Fibroblast of peridontal ligament (primary cell): ENCODE results near the gene RPL10.
A peak's percentile ranks its signal among the peaks of the same experiment; 100 is the strongest.

Experiments used
- DNase-seq: peaks from one replicate; pipeline ENCODE4 v3.0.0-alpha.2; 2010; ENCODE audit errors: extremely low read depth

The RPL10 gene

GRCh38 chrX:154430916-154431315 lies 32.7 kb downstream of the RPL10 start:
- DNase-seq, result no peak

- no peak for DNase-seq
Measured at GRCh38 chrX:154431341-154431740, 33.2 kb downstream of the RPL10 start.

GRCh38 chrX:154432210-154432609 lies 34.0 kb downstream of the RPL10 start:
- no peak for DNase-seq

- no peak for DNase-seq
Measured at GRCh38 chrX:154433605-154434004, 35.4 kb downstream of the RPL10 start.

- DNase-seq, result no peak
Measured at GRCh38 chrX:154434394-154435168, 36.4 kb downstream of the RPL10 start.

- no peak for DNase-seq
Measured at GRCh38 chrX:154435171-154435733, 37.1 kb downstream of the RPL10 start.

DNA sequence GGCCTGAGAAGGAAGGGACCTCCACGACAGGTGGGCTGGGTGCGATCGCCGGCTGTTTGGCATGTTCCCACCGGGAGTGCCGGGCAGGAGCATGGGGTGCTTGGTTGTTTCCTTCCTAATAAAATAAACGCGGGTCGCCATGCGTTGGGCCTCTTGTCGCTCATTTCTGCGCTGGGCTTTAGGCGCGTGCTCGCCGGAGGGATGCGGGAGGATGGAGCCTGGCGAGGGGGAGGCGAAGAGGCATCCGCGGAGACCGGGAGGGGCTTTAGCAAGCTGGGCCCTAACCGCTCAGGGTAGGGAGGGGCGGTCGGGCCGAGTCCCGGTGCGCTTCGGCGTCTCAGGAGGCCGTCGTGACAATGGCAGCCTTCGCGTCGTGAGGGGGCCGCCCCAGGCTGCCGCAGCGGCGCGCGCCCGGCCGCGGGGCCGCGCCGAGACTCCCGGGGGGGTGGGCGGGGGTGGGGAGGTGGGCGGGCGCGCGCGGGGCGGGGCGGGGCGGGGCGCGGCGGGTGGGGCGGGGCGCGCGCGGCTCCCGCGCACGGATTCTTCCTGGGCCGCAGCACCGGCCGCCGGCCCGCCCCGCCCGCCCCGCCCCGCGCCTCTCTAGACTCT lies 38.3 kb downstream of the RPL10 start:
- no peak for DNase-seq

DNA sequence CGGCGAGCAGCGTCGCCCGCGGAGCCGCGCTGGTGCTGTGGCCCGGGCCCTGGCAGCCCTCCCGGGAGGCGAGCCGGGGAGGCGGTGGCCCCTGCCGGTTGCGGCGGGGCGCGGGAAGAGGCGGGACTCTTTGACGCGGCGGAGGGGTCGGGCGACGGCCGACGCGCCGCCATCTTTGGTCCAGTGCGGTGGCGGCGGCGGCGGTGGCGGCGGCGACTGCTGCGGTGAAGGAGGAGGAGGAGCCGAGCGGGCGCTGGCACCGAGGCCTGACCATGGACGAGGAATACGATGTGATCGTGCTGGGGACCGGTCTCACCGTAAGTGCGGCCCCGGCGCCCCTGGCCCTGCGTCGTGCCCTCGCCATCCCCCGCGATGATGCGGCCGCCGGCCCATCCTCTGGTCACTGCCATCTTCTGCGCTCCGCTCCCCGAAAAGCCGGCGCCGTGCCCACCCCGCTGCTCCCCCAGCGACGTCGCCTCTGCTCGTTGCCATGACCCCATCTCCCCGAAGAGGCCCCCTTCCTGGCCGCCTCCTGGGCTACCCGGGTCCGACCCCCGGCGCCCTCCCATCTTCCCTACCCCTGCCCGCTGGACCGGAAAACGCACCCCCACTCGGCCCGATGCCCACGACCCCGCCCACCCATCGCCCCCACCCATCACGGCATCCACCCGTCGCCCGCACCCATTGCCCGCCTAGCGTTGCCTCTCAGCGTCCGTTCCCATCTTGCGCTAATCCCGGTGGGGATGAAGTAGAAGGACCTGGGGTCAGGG lies 39.0 kb downstream of the RPL10 start, which contains the start of gene GDI1:
Gene GDI1 (plus strand): TSS at position 172 of the 770 bp plus-strand sequence. CDS start 101 bp downstream, at position 273.
- no peak for DNase-seq

GRCh38 chrX:154437971-154438893 lies 40.1 kb downstream of the RPL10 start:
- no peak for DNase-seq

DNA sequence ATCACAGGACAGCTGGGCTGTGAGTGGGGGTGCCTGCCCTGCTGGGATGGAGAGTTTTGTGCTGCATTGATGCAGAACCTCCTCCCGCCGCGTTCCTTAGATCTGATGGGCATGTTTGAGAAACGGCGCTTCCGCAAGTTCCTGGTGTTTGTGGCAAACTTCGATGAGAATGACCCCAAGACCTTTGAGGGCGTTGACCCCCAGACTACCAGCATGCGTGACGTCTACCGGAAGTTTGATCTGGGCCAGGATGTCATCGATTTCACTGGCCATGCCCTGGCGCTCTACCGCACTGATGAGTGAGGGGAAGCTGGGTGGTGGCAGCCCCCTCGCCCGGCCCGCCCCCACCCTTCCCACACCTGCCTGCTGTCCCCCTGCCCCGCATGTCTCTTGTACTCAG lies 41.7 kb downstream of the RPL10 start:
- DNase-seq, result no peak

DNA sequence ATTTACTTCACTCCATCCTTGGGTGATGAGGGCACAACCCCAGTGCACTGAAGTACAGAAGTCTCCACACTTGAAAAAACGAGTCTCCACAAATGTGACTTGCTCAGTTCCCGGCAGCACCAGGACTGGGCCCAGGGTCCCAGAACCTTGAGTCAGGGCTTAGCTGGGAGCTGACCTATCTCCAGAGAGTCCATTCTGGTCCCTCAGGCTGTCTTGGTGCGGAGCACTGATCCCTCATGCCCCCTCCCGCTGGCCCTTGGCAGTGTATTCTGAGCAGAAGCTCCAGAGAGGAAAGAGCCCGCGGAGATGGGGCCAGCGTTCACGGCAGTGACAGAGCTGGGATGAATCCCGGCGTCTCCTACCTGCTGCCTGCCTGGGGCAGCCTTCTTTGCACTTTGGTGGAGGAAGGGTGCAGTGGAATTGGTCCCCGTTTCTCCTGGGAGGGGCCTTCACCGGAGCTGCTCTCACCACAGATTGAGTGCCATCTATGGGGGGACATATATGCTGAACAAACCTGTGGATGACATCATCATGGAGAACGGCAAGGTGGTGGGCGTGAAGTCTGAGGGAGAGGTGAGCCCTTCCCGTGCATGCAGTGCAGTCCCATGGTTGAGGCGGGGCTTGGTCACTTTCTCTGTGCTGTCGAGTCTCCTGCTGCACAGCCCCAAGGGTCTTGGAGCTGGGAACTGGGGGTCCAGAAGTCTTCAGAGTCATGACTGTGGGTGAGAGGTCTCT lies 42.6 kb downstream of the RPL10 start:
- no peak for DNase-seq

DNA sequence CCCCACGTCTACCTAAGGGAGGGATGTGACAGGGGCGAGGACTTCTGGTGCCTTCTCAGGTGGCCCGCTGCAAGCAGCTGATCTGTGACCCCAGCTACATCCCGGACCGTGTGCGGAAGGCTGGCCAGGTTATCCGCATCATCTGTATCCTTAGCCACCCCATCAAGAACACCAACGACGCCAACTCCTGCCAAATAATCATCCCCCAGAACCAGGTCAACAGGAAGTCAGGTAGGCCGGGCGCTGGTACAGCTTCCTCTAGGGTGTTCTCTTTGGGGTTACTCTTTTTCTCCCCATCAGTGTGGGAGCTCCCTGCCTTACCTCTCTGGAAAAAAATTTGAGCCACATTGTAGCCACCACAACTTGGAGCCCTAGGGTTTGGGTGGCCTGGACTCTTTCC lies 43.4 kb downstream of the RPL10 start:
- DNase-seq, result no peak

DNA sequence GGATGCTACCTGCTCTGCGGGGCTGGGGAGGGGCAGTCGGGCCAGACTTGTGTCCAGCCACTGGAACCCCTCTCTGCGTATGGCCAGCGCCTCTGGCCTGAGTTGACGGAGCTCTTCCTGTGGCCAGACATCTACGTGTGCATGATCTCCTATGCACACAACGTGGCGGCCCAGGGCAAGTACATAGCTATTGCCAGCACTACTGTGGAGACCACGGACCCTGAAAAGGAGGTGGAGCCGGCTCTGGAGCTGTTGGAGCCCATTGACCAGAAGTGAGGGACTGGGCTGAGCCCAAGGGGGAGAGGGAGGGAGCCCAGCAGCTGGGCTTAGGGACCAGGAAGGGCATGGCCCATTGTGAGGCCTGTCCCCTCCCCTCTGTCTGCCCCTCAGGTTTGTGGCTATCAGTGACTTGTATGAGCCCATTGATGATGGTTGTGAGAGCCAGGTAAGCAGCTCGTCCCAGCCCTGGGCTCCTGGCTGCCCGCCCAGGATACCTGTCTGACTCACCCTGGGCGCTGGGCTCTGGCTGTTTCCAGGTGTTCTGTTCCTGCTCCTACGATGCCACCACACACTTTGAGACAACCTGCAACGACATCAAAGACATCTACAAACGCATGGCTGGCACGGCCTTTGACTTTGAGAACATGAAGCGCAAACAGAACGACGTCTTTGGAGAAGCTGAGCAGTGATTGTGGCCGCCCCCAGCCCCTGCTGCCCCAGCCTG lies 44.0 kb downstream of the RPL10 start:
- DNase-seq, result no peak

GRCh38 chrX:154443479-154443910 lies 45.3 kb downstream of the RPL10 start:
- no peak for DNase-seq

GRCh38 chrX:154443992-154444754 lies 46.0 kb downstream of the RPL10 start, which contains the start of gene FAM50A:
Gene FAM50A (plus strand): TSS chrX:154444141. CDS start chrX:154444236, 95 bp downstream.
- peak; percentile 35 for DNase-seq

DNA sequence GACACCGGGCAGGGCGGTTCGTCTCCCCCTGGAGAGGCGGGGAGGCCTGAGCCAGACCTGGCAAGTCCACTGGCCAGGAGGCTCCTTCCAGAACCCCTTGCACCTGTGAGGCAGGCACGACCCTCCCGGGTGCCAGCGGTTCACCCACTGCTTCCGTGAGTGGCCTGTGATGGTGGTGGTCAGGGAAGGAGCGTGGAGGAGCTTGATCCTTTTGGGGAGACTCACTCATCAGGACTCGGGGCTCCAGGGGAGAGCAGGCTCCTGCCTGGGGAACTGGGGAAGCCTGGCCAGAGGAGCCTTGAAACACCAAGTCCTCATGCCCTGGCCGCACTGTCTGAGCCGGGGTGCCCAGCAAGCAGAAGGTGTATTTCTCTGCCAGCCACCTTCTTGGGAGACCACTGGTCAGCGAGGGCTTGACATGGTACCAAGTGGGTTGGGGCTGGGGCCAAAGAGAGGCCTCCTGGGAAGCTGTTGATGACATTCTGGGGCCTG lies 46.6 kb downstream of the RPL10 start:
- no peak for DNase-seq

GRCh38 chrX:154445776-154446175 lies 47.6 kb downstream of the RPL10 start:
- DNase-seq, result no peak

DNA sequence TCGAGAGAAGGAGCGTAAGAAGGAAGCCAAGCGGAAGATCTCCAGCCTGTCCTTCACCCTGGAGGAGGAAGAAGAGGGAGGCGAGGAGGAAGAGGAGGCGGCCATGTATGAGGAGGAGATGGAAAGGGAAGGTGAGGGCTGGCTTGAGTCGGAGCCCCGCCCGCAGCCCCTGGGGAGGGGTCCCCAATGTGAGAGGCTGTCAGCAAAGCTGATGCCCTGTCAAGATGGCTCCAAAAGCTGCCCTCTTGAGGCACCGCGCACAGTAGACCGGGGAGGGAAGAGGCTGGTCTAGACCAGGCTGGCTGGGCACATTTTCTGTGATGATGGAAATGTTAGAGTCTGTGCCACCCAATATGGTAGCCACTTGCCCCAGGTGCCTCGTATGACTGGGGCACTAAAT lies 48.3 kb downstream of the RPL10 start:
- no peak for DNase-seq

DNA sequence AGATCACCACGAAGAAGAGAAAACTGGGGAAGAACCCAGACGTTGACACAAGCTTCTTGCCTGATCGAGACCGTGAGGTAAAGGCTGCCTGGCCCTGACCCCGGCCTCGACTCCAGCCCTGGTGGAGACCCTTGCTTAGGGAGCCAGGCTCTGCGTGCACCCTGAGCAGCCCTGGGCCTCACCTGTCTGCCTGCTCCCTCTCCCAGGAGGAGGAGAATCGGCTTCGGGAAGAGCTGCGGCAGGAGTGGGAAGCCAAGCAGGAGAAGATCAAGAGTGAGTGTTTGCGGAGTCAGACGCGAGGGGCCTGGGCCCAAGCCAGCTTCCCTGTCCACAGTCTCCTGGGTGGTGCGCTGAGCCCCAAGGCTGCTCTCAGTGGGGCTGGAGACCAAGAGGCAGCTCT lies 50.3 kb downstream of the RPL10 start:
- no peak for DNase-seq
